Left ventricle myocardium inferior (tissue), 1 donor: ENCODE measurements around the gene RASSF3. TPM values are rescaled to one million over a fixed set of nuclear protein-coding genes. Genes with fewer than 3 reads are reported as not detected.
"Not testable (repeated sequence)": the region's sequence is repeated elsewhere in the genome, so short reads cannot be mapped to it uniquely, and the experiment has no call there.

Source experiments
- DNase-seq: peaks from one replicate; pipeline ENCODE4 v3.0.0-alpha.2; 2020
- H3K27ac ChIP-seq: fragments of 200-600 bp; replicated peaks from 2 replicates; pipeline ENCODE4 v1.8.0; 2021
- H3K27me3 ChIP-seq: fragments of 200-600 bp; 2 replicates; pipeline ENCODE4 v1.8.0; 2021; ENCODE audit warnings: low read depth
- H3K36me3 ChIP-seq: fragments of 200-600 bp; 2 replicates; pipeline ENCODE4 v1.8.0; 2021
- H3K4me1 ChIP-seq: fragments of 200-600 bp; 2 replicates; pipeline ENCODE4 v1.8.0; 2021
- H3K4me3 ChIP-seq: fragments of 200-600 bp; 2 replicates; pipeline ENCODE4 v1.8.0; 2021; ENCODE audit warnings: mild to moderate bottlenecking, moderate library complexity
- H3K9me3 ChIP-seq: fragments of 200-600 bp; replicated peaks from 2 replicates; pipeline ENCODE4 v1.8.0; 2021
- intact Hi-C: fragments of 100-400 bp; cut with micrococcal nuclease; formaldehyde crosslinking; loops from one replicate; pipeline ENCODE4 v1.11.0; 2022
- total RNA-seq: library from RNA; stranded (reverse); fragmentation: NEBNext Ultra II Directional; extraction: Animal tissue kit (Norgen Biotek cat#: 25700); gene quantifications from one replicate; pipeline ENCODE4 v1.2.1, GENCODE V29; 2021
- TF ChIP-seq, protein P1 (sequence below): fragments of 200-600 bp; IDR thresholded peaks from 2 replicates; pipeline ENCODE4 v1.8.0; 2021; ENCODE audit warnings: antibody characterized with exemption, mild to moderate bottlenecking, borderline replicate concordance
- donor health status: DM: no; HTN: yes; CAD: no; lungs with severe emphysema.

The RASSF3 gene
- total RNA-seq, 1 donor from 2014 or later: 102 TPM

DNA sequence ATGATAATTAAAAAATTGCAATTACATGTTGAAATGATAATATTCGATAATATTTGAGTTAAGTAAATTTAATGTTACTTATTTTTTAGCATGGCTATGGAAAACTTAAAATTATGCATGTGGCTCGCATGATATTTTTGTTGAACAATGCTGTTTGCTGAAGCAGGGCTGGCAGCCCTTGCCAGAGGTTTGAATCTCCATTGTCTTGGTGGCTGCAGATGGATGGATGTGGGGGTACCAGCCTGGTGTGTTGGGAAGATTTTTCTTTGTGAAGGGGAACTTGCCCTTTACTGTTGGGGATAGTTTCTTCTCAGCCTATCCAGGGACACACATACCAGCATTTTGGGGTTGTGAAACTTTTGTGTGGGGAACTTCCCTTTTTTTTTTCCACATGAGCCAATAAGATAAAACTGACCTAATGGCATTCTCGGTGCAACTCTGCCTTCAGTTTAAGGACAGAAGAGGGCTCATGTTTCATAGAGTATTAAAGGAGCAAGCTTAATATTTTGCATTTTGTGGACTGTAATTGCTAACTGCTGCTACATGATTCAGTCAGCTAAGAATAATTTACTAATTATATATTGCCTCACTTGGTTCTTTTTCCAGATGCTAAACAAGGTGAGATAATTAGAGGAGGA is 8.8 kb downstream of the RASSF3 start:
- Histone ChIP-seq H3K9me3 (no peaks in the 10 kb centered on the region), H3K27me3 (no peaks in the 10 kb centered on the region), H3K36me3 (peaks cover 3% of the 10 kb centered on the region), H3K27ac (peak overlapping the region; percentile 46), H3K4me1 (peaks cover 66% of the 10 kb centered on the region), H3K4me3 (no peak overlapping the region)
- intact Hi-C loops: loop anchor here (10.0 kb wide), 1 partner anchor 56 kb away; no protein-coding TSS in a partner anchor
- DNase-seq: no peak
- TF ChIP-seq, protein P1, sequence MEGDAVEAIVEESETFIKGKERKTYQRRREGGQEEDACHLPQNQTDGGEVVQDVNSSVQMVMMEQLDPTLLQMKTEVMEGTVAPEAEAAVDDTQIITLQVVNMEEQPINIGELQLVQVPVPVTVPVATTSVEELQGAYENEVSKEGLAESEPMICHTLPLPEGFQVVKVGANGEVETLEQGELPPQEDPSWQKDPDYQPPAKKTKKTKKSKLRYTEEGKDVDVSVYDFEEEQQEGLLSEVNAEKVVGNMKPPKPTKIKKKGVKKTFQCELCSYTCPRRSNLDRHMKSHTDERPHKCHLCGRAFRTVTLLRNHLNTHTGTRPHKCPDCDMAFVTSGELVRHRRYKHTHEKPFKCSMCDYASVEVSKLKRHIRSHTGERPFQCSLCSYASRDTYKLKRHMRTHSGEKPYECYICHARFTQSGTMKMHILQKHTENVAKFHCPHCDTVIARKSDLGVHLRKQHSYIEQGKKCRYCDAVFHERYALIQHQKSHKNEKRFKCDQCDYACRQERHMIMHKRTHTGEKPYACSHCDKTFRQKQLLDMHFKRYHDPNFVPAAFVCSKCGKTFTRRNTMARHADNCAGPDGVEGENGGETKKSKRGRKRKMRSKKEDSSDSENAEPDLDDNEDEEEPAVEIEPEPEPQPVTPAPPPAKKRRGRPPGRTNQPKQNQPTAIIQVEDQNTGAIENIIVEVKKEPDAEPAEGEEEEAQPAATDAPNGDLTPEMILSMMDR: no peak

DNA sequence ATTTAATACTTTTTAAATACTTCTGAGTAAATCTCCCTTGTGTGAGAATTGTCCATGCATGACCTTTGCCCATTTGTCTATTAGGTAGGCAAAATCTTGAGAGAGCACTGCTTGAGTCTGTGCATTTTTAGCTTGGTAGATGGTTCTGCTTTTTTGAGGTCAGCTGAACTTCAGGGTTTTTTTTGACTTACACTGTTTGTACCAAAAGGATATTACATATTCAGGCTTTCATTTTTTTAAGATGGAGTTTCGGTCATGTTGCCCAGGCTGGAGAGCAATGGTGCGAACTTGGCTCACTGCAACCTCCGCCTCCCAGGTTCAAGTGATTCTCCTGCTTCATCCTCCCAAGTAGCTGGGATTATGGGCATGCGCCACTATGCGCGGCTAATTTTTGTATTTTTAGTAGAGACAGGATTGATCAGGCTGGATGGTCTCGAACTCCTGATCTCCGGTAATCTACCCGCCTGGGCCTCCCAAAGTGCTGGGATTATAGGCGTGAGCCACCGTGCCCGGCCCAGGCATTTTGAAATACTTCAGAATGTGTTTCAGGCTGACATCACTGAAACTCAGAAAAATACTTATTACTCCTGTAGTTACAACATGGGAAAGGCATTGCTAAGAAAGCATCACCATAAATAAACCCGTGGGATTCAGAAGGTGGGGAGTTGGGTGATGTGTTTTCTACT is 11.1 kb downstream of the RASSF3 start:
- TF ChIP-seq, protein P1: no peak
- Histone ChIP-seq H3K36me3 (no peaks in the 10 kb centered on the region), H3K4me1 (peaks cover 70% of the 10 kb centered on the region), H3K27me3 (no peaks in the 10 kb centered on the region), H3K9me3 (no peaks in the 10 kb centered on the region), H3K27ac (peak overlapping the region; percentile 23), H3K4me3 (no peak overlapping the region)
- DNase-seq: no peak
- intact Hi-C loops: no loop called here

DNA sequence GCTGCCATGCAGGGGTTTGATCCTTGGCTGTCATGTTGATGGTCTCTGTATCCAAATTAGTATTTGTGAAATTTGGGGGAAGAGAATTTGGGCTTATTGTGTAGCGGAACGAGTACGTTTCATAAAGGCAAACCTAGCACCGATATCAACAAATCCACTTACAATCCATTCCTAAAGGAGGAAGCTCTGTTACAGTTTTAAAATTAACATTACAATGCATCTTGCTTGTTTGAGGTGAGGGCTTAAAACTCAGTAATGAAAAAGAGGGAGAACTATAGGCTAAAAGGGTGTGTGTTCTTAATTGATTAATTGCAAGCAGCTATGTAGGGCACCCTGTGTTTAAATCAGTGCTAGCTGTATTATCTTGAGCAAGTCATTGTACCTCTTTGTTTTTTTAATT is 13.7 kb downstream of the RASSF3 start:
- H3K27ac ChIP-seq: peak overlapping the region; percentile 21
- no peaks in the 10 kb centered on the region for H3K9me3 ChIP-seq
- intact Hi-C loops: no loop called here
- TF ChIP-seq, protein P1: no peak
- no peak for DNase-seq
- no peak overlapping the region for H3K4me3 ChIP-seq
- peaks cover 73% of the 10 kb centered on the region for H3K4me1 ChIP-seq
- H3K36me3 ChIP-seq: no peaks in the 10 kb centered on the region
- H3K27me3 ChIP-seq: no peaks in the 10 kb centered on the region

DNA sequence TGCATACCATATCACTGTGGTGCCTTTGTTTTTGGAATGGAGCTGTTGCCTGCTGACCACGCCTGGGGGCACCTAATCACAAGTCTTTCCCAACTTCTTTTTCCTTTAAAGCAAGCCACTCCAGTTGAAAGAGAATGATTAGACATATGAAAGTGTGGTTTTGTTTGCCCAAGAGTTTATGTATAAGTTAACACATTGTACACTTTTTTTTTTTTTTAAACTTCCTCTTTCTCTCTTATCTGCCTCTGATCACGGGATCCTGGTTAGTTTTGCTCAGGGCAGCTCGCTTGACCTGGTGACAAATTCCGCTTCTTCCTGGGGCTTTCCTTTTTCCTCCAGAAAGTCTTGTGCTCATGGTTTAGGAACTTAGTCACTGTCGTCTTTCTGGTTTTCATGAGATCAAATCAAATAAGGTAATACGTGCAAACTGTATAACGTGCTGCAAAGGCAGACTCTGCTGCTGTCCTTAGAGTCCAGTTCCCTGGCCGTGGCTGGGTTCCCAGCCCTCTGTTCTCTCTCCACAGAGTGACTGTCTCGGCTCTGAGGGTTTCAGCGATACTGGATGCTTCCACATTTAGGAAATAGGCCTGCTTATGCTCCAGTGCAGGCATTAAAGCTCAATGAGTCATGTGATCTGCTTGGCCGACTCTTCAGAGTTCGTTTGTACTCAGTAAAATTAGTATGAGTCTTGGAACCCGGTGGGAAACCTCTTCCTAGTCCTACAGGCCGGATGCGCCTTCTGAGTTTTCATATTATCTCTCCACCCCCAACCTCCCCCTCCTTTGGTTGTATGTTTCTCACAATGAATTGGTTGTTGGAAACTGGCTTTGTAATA is 15.2 kb downstream of the RASSF3 start:
- Histone ChIP-seq H3K27ac (peak overlapping the region; percentile 93), H3K27me3 (no peaks in the 10 kb centered on the region), H3K36me3 (peaks cover 4% of the 10 kb centered on the region), H3K9me3 (no peaks in the 10 kb centered on the region), H3K4me1 (peaks cover 63% of the 10 kb centered on the region), H3K4me3 (peak overlapping the region; percentile 55)
- TF ChIP-seq, protein P1: no peak
- intact Hi-C loops: no loop called here
- peak; percentile 57 for DNase-seq

DNA sequence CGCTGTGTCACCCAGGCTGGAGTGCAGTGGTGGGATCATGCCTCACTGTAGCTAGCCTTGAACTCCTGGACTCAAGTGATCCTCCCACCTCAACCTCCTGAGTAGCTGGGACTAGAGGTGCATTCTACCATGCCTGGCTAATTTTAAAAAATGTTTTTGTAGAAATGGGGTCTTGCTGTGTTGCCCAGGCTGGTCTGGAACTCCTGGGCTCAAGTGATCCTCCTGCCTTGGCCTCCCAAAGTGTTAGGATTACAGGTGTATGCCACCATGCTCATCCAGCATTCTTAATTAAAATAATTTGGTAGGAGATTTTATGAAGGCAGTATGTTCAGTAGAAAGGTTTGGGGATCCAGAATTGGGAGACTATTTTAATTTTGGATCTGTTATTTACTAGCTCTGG is 16.3 kb downstream of the RASSF3 start:
- Histone ChIP-seq H3K4me1 (peaks cover 73% of the 10 kb centered on the region), H3K27ac (peak overlapping the region; percentile 93)
- H3K36me3 ChIP-seq, H3K27me3 ChIP-seq, intact Hi-C loops, DNase-seq, H3K4me3 ChIP-seq, H3K9me3 ChIP-seq: not testable (repeated sequence)
